Mononuclear cell (primary cell): ENCODE data around the gene CPA4. TPM values are rescaled to one million over a fixed set of nuclear protein-coding genes. Genes with fewer than 3 reads are reported as not detected.

ENCODE experiments used
- H3K27me3 ChIP-seq: 2 replicates; pipeline ENCODE4 v1.6.0; 2011; ENCODE audit warnings: low read length, control low read depth; ENCODE audit not compliant: insufficient read depth
- H3K4me1 ChIP-seq: 2 replicates; pipeline ENCODE4 v1.5.1; 2011; ENCODE audit warnings: mild to moderate bottlenecking, low read length, control low read depth; ENCODE audit not compliant: insufficient read depth
- H3K4me3 ChIP-seq: 2 replicates; pipeline ENCODE4 v1.5.1; 2011; ENCODE audit warnings: mild to moderate bottlenecking, low read length, moderate library complexity
- H3K9me3 ChIP-seq: 2 replicates; pipeline ENCODE4 v1.5.1; 2011; ENCODE audit warnings: low read depth, mild to moderate bottlenecking, control low read depth, low read length
- total RNA-seq: library from RNA; depleted of rRNA; stranded (reverse); fragments of >200 nt; gene quantifications from one replicate; pipeline ENCODE4 v1.2.3, GENCODE V29; 2012

CPA4 gene
- total RNA-seq, 1 donor = 0.21 TPM

DNA sequence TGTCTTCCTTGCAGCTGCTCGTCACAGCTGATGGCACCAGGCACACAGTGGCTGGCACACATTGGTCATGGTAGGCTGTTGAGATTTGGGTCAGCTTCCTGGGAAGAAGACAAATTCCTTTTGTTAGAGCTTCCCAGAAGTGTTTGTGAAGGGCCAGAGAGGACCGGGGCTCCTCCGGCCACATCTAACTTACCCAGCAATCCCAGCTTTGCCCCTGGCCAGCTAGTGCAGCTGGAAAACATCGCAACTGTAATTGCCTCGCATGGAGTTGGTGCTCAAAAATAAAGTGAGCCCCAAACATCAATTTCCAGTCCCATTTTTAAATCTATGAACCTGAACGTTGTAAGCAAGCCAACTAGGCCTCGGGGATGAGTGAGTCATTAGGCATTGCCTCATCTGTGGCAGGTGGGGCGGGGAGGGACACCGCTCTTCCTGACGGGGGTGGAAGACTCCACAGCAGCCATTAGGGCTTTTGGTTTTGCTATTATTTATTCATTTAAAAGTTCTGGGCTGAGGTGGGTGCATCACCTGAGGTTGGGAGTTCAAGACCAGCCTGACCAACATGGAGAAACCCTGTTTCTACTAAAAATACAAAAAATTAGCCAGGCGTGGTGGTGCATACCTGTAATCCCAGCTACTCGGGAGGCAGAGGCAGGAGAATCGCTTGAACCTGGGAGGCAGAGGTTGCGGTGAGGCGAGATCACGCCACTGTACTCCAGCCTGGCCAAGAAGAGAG is 64.1 kb downstream of the CPA4 start:
- no peaks in the 10 kb centered on the region for H3K9me3 ChIP-seq
- H3K4me1 ChIP-seq = no peaks in the 10 kb centered on the region
- no peak overlapping the region for H3K4me3 ChIP-seq
- H3K27me3 ChIP-seq = no peaks in the 10 kb centered on the region

DNA sequence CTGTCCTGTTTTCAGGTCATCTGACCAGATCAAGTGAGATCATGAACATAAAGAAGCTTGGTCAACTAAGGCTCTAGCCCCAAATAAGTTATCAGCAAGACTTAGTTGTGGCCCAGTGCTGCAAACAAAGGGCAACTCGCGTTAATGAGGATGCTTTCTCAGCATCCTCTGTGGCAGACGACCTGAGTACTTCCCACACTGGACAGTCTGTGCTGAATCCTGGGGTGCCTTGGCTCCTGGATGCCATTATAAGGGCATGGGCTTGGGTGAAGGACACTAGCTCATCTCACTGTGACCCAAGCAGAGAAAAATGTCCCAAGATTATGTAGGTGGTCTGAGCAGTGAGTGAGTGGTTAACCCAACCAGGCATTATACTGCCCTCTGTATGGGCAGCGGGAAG is 65.5 kb downstream of the CPA4 start:
- Histone ChIP-seq H3K27me3 (no peaks in the 10 kb centered on the region), H3K4me3 (no peak overlapping the region), H3K9me3 (no peaks in the 10 kb centered on the region), H3K4me1 (no peaks in the 10 kb centered on the region)

DNA sequence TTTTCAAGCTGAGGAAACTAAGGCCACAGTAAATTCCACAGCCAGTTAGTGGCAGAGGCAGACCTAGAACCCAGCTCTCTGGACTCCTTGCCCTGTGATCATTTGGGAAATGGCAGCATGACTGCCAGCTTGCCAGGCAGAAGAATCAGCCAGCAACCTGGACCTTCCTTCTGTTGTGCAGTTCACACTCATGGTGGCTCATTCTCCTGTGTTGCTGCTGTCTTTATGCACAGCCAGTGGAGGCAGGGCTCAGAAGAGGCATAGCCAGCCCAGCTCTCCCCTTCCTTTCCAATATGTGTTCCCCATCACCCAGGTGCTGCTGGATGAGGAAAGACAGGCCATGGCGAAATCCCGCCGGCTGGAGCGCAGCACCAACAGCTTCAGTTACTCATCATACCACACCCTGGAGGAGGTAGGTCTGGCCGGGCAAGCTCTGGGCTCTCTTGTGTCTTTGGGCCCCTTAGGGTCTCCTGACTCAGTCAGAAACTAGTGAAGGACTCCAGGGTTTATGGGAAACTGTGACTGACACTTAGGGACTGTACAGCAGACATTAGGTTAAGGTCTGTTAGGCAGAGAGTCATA is 66.4 kb downstream of the CPA4 start:
- Histone ChIP-seq H3K4me3 (no peak overlapping the region), H3K9me3 (no peaks in the 10 kb centered on the region), H3K27me3 (no peaks in the 10 kb centered on the region), H3K4me1 (no peaks in the 10 kb centered on the region)

DNA sequence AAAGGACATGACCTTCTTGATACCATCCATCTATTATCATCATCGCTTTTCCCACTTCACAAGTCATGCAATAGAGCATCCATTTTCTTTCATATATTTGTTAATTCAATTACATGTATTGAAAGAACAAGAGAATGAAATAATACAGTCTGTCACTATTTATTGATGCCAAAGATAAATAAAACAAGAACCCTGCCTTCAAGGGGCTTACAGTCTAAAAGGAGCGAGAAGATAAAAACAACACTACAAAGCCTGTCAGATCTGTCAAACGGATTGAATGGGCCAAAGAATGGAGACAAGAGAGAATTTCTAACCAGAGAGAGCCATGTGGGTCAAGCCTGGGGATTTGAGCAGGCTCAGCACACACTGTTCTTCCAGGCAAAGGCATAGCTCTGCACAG is 67.6 kb downstream of the CPA4 start:
- Histone ChIP-seq H3K4me1 (no peaks in the 10 kb centered on the region), H3K27me3 (no peaks in the 10 kb centered on the region), H3K9me3 (no peaks in the 10 kb centered on the region), H3K4me3 (no peak overlapping the region)

DNA sequence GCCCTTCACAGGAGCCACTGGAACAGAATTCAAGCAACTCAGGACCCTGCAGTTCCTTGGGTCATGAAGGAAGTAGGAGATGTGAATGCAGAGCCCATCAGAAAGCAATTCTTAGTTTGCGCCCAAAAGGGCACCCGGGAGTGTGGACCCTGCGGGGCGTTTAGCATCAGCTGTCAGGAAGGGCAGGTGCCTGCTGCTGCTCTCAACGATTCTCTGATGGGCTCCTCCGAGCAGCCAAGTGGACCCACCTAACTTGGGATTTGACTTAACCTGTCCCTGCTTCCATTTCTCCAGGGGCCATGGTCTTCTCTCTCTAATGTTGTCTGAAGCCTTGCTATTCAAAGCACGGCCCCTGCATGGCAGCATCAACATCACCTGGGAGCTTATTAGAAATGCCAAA is 68.7 kb downstream of the CPA4 start:
- H3K9me3 ChIP-seq = no peaks in the 10 kb centered on the region
- H3K4me1 ChIP-seq = peaks cover 2% of the 10 kb centered on the region
- no peaks in the 10 kb centered on the region for H3K27me3 ChIP-seq
- H3K4me3 ChIP-seq = no peak overlapping the region

DNA sequence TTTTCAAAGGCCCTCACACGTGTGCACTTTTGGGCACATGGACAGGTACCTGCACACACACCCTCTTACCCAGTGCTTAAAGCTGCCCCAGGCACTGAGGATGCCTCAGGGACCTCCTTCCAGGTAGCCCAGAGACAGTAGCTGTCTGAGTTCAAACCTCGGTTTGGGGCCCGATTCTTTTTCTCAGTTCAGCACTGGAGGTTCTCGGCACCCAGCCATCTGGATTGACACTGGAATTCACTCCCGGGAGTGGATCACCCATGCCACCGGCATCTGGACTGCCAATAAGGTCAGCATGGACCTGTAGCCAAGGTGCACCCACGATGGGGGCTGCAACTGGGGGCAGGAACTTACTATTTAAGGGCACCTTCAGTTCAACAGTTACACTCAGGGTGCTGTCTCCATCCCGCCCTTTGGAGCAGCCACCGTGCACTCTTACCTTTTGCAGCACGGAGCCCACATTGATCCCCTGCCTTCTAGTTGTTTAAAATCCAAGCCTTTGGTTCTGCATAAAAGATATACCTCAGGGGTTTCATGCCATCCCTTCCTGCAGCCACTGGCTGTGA is 69.4 kb downstream of the CPA4 start:
- Histone ChIP-seq H3K27me3 (no peaks in the 10 kb centered on the region), H3K9me3 (no peaks in the 10 kb centered on the region), H3K4me3 (no peak overlapping the region), H3K4me1 (peaks cover 6% of the 10 kb centered on the region)

DNA sequence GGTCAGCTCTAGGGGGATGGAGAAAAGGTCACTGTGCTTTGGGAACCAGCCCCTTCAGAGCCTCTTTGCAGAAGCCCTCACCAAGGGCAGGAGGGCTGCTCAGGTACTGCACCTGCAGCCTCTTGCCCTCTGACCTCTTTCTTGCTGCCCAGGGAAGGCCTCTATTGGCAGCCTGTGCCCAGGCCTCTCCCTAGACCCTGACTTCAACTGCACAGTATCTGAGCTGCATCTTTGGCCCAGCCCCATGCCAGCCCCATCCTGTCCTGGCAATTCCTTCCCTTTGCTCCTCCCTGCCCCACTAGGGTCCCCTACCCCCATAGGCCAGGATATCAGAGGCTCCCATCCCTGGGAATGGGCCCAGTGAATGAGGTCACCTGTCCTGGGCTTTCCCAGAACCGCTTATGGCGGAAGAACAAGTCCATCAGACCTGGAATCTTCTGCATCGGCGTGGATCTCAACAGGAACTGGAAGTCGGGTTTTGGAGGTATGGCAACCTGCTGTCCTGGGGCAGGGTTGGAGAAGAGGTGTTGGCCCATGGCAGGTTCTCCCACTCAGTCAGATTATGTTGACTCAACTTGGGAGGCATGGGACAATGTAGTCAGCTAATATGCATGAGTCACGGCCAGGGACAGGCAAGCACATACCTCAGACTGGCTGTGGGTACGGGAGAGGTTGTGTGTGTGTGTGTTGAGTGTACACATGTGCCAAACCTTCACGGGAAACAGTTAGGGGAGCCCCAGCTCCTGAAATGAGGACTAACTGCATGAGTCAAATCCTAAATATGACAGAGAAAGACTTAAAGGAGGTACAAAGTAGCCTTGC is 70.3 kb downstream of the CPA4 start:
- no peaks in the 10 kb centered on the region for H3K9me3 ChIP-seq

DNA sequence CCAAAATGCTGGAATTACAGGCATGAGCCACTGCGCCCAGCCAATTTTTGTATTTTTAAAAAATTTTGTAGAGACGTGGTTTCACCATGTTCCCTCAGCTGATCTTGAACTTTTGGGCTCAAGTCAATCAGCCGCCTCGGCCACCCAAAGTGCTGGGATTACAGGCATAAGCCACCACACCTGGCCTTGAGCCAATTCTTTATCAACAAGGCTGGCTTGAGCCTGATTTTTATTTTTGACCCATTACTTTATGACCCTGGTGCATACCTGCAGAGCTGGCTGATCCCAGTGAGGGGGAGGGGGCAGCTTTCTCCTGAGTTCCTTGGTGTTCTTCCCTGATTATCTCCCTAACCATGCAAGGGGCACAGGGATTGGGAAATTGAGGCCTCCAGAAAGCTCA is 71.5 kb downstream of the CPA4 start:
- Histone ChIP-seq H3K4me1 (peaks cover 12% of the 10 kb centered on the region), H3K4me3 (no peak overlapping the region), H3K9me3 (no peaks in the 10 kb centered on the region), H3K27me3 (no peaks in the 10 kb centered on the region)

More for the DNA sequence above, 70.3 kb downstream of the CPA4 start:
- Histone ChIP-seq H3K4me1 (peaks cover 6% of the 10 kb centered on the region), H3K4me3 (no peak overlapping the region), H3K27me3 (no peaks in the 10 kb centered on the region)

DNA sequence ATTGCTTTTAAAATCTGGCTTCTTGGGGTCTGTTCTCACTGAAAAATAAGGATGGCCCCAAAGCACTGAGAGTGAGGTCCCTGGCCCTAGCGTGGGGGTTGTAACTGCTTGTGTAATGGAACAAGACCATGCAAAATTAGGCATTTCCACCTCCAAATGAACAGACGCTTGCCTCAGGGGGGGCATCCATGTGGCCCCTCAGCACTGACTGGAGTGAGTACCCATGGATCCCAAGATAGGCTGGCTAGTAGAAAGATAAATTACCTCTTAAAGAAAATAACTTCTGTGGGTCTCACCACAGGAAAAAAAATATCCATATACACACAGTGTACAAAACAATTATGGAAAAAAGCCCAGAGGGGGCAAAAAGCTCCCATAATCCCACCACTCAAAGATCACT is 72.1 kb downstream of the CPA4 start:
- no peaks in the 10 kb centered on the region for H3K27me3 ChIP-seq
- H3K4me3 ChIP-seq = no peak overlapping the region
- H3K9me3 ChIP-seq = no peaks in the 10 kb centered on the region
- peaks cover 19% of the 10 kb centered on the region for H3K4me1 ChIP-seq

DNA sequence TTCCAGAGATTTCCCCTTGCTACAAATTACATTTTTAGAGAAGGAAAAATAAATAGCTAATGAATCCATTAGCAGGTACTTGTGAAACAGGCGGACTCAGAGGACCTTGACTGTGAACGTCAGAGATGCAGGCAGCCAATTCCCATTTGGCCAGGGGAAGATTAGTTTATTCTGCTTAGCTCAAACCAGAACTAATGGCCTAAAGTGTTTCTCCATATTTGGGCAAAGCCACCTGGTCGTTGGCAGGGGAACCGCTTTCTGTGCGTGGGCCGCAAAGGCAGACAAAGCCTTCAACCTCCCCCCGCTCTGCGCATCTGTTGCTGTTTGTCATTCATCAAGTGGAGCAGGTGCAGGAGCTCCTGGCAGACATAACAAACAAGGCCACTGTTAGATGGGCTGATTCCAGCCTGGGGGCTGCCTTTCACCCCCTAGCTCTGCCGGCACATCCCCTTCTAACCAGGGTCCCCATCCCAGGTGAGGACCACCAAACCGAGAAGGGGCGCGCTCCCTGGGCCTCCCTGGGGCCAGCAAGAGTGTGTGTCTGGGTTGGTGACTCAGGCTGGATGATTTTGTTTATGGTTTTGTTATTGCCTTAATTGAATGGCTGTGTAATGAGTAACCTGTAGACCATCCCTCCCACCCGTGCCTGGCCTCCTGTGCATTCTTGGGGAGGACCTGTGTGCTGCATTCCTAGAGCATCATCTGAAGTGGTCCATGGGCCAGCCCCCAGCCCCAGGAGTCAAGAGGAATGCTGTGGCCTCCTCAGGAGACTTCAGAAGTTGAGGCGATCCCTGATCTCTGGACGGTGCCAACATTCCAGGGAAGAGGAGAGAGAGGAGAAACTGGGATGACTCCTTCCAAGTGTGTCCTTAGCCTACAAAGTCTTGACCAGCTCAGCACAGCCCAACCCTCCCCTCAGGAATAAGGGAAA is 72.8 kb downstream of the CPA4 start:
- peaks cover 19% of the 10 kb centered on the region for H3K4me1 ChIP-seq
- H3K4me3 ChIP-seq = no peak overlapping the region
- H3K27me3 ChIP-seq = no peaks in the 10 kb centered on the region
- H3K9me3 ChIP-seq = no peaks in the 10 kb centered on the region

DNA sequence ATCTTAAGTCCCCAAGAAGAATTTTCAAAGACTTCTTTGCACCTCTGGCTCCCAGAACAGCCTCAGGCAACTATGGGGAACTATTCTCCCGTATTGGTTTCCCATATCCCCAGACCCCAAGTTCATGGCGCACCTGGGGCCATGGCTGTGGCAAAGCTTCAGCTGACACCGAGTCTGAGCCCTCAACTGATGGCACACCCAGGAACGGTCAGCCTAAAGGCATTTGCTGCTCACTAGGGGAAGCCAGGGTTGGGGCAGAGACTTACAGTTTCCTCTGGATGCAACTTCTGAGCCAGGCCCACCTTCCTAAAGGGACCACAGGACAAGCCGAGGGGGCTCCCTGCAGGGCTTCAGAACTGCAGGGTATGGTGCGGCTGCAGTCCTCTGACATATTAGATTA is 73.6 kb downstream of the CPA4 start:
- no peaks in the 10 kb centered on the region for H3K9me3 ChIP-seq
- H3K4me3 ChIP-seq = no peak overlapping the region
- no peaks in the 10 kb centered on the region for H3K27me3 ChIP-seq
- H3K4me1 ChIP-seq = peaks cover 19% of the 10 kb centered on the region

DNA sequence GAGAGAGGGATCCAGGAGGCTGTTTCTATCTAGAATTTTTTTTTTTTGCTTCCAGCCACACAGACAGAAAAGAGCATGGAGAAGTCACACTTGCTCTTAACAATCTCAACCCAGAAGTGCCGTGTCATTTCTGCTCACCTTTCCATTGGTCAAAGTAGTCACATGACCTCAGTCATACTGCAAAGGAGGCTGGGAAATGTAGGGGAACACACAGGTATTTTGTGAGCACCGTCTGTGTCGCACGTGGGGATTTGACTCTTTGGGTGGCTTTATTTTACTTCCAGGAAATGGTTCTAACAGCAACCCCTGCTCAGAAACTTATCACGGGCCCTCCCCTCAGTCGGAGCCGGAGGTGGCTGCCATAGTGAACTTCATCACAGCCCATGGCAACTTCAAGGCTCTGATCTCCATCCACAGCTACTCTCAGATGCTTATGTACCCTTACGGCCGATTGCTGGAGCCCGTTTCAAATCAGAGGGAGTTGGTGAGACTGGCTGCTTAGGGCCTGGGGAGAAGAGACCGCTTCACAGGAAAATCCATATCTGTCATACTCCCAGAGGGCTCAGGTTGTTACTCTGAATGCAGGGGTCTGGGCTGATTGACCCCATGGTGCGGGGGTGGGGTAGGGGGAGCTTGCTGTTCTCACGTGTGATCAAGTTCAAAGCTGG is 74.3 kb downstream of the CPA4 start:
- H3K4me1 ChIP-seq = peaks cover 19% of the 10 kb centered on the region
- H3K9me3 ChIP-seq = no peaks in the 10 kb centered on the region
- no peak overlapping the region for H3K4me3 ChIP-seq
- no peaks in the 10 kb centered on the region for H3K27me3 ChIP-seq

DNA sequence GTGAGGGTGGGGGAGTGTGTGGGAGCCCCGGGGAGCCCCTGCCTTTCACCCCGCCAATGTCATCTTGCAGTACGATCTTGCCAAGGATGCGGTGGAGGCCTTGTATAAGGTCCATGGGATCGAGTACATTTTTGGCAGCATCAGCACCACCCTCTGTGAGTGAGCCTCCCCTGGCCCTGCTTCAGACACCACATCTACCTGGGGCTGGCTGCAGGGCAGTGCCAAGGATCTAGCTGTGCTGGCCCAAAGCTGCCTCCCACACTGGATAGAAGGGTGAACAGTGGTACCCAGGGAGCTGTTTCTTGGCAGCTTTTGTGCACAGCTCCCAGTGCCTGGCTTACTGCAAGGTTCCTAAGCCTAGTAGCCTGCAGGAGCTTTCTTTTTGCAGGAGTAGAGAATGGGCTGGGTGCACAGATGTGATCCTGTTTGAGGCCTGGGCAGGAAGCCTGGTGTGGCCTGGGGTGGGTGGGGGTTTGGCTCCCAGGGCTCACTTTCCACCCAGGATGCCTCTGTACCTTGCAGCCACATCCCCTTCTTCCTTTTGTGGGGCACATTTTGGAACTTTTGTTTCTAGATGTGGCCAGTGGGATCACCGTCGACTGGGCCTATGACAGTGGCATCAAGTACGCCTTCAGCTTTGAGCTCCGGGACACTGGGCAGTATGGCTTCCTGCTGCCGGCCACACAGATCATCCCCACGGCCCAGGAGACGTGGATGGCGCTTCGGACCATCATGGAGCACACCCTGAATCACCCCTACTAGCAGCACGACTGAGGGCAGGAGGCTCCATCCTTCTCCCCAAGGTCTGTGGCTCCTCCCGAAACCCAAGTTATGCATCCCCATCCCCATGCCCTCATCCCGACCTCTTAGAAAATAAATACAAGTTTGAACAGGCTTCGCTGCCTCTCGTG is 75.1 kb downstream of the CPA4 start:
- H3K9me3 ChIP-seq = no peaks in the 10 kb centered on the region
- H3K27me3 ChIP-seq = no peaks in the 10 kb centered on the region
- peaks cover 19% of the 10 kb centered on the region for H3K4me1 ChIP-seq
- no peak overlapping the region for H3K4me3 ChIP-seq
